PC-3 (cell line): ENCODE measurements around the gene MYO16. TPM values are rescaled to one million over a fixed set of nuclear protein-coding genes. Genes with fewer than 3 reads are reported as not detected.
A peak's percentile ranks its signal among the peaks of the same experiment; 100 is the strongest.

Source experiments
- ATAC-seq: fragments of 200-7000 bp; cut with Tn5 transposase; 2 replicates; pipeline ENCODE4 v1.9.1; 2020; ENCODE audit warnings: mild to moderate bottlenecking, moderate library complexity
- BruUV-seq: library from RNA; stranded (reverse); fragments of 400-500 nt; replicated peaks from 2 replicates; lab custom pipeline; 2021; lab: Mats Ljungman, UMichigan
- CTCF ChIA-PET: fragments of 300-600 bp; sonication (Branson Sonifier 250); formaldehyde crosslinking; loops from one replicate; lab custom pipeline; 2022; ENCODE audit warnings: antibody characterized with exemption; lab: Charles Lee
- POLR2A ChIA-PET: fragments of 300-600 bp; sonication (Branson Sonifier 250); formaldehyde crosslinking; loops from one replicate; lab custom pipeline; 2022; ENCODE audit warnings: antibody characterized with exemption; ENCODE audit not compliant: unreplicated experiment; lab: Charles Lee
- DNase-seq: peaks from one replicate; pipeline ENCODE4 v3.0.0-alpha.2; 2015
- H2AFZ ChIP-seq: fragments of 300-600 bp; sonication (generic); 2 replicates; pipeline ENCODE4 v1.6.0; 2016; ENCODE audit warnings: antibody characterized with exemption, low read length
- H3F3A ChIP-seq: fragments of 300-600 bp; sonication (generic); one replicate; pipeline ENCODE4 v1.6.0; 2017; ENCODE audit warnings: antibody characterized with exemption, low read length, control low read depth, mild to moderate bottlenecking; ENCODE audit not compliant: unreplicated experiment
- H3K27ac ChIP-seq: fragments of 300-600 bp; sonication (generic); 2 replicates; pipeline ENCODE4 v1.5.1; 2016; ENCODE audit warnings: mild to moderate bottlenecking, low read length
- H3K27me3 ChIP-seq: fragments of 300-600 bp; sonication (generic); 2 replicates; pipeline ENCODE4 v1.6.1; 2016; ENCODE audit warnings: low read length, mixed read lengths
- H3K36me3 ChIP-seq: fragments of 300-600 bp; sonication (generic); 2 replicates; pipeline ENCODE4 v1.6.1; 2016; ENCODE audit warnings: low read depth, mixed run types, low read length, mixed read lengths
- H3K4me1 ChIP-seq: fragments of 300-600 bp; sonication (generic); 2 replicates; pipeline ENCODE4 v1.5.1; 2016; ENCODE audit warnings: low read length; ENCODE audit not compliant: insufficient read depth
- H3K4me2 ChIP-seq: fragments of 300-600 bp; sonication (generic); 2 replicates; pipeline ENCODE4 v1.6.0; 2016; ENCODE audit warnings: low read length
- H3K4me3 ChIP-seq: fragments of 300-600 bp; sonication (generic); 2 replicates; pipeline ENCODE4 v1.5.1; 2016; ENCODE audit warnings: mild to moderate bottlenecking, low read length, mixed read lengths
- H3K79me2 ChIP-seq: fragments of 300-600 bp; sonication (generic); 2 replicates; pipeline ENCODE4 v1.6.1; 2017; ENCODE audit warnings: low read length, mixed read lengths
- H3K9ac ChIP-seq: fragments of 300-600 bp; sonication (generic); 2 replicates; pipeline ENCODE4 v1.6.0; 2016; ENCODE audit warnings: mild to moderate bottlenecking, low read length
- H3K9me2 ChIP-seq: fragments of 300-600 bp; sonication (generic); replicated peaks from 2 replicates; pipeline ENCODE4 v1.6.1; 2016; ENCODE audit warnings: mixed run types, low read length, mixed read lengths
- H3K9me3 ChIP-seq: fragments of 300-600 bp; sonication (generic); 2 replicates; pipeline ENCODE4 v1.6.1; 2016; ENCODE audit warnings: low read length, mixed read lengths
- H4K20me1 ChIP-seq: fragments of 300-600 bp; sonication (generic); 2 replicates; pipeline ENCODE4 v1.6.1; 2016; ENCODE audit warnings: low read length, mixed read lengths
- EZH2 ChIP-seq: fragments of 300-600 bp; sonication (generic); IDR thresholded peaks from one replicate; pipeline ENCODE4 v1.6.1; 2017; ENCODE audit warnings: antibody characterized with exemption, mild to moderate bottlenecking, low read length; ENCODE audit not compliant: unreplicated experiment
- EZH2phosphoT487 ChIP-seq: fragments of 300-600 bp; sonication (generic); IDR thresholded peaks from 2 replicates; pipeline ENCODE4 v1.6.1; 2018; ENCODE audit warnings: mild to moderate bottlenecking, antibody characterized with exemption, low read length, borderline replicate concordance
- intact Hi-C: fragments of 100-400 bp; cut with micrococcal nuclease; formaldehyde crosslinking; loops from 2 replicates; pipeline ENCODE4 v1.9.0; 2023
- total RNA-seq: library from RNA; depleted of rRNA; stranded (reverse); fragments of >200 nt; gene quantifications from 2 replicates; pipeline ENCODE4 v1.2.3, GENCODE V29; 2014
- TF ChIP-seq, protein P1 (sequence below): fragments of 300-600 bp; sonication (generic); conservative IDR thresholded peaks from 2 replicates; pipeline ENCODE4 v1.5.1; 2017; ENCODE audit warnings: antibody characterized with exemption, low read depth, mild to moderate bottlenecking, low read length

Gene MYO16
- total RNA-seq, 1 experiment from 2014 or later = not detected

DNA sequence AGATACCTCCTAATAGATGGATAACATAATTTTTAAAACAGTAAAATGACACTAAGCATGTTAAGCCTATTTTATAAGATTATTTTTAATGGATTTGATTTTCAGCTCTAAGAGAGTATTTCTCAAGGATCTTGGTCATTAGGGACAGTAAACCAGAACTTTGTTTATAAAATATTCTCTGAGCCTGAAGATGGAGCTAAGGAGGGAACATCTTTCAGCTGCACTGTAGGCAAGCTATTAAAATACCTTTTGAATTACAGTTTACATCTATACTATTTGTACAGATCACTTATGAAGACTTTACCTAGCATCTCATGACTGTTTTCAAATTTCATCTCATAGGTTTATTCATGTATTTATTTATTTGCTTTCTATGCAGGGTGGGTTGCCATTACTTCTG lies 345.3 kb downstream of the MYO16 start:
- H4K20me1 ChIP-seq = no peaks in the 10 kb centered on the region
- BruUV-seq = no TSS peak
- H3K27me3 ChIP-seq = peaks cover 22% of the 10 kb centered on the region
- H3K27ac ChIP-seq = no peak overlapping the region
- no peak overlapping the region for H2AFZ ChIP-seq
- CTCF ChIA-PET = no interaction called here
- H3F3A ChIP-seq = no peaks in the 10 kb centered on the region
- POLR2A ChIA-PET = no interaction called here
- H3K36me3 ChIP-seq = no peaks in the 10 kb centered on the region
- ATAC-seq (peak; percentile 60; the same call in 1 of the 2 replicates), DNase-seq (peak; percentile 12)
- H3K4me2 ChIP-seq = no peak overlapping the region
- H3K79me2 ChIP-seq = no peaks in the 10 kb centered on the region
- no peak overlapping the region for H3K9ac ChIP-seq
- intact Hi-C loops = no loop called here
- TF ChIP-seq EZH2phosphoT487 = no peak
- TF ChIP-seq, protein P1, sequence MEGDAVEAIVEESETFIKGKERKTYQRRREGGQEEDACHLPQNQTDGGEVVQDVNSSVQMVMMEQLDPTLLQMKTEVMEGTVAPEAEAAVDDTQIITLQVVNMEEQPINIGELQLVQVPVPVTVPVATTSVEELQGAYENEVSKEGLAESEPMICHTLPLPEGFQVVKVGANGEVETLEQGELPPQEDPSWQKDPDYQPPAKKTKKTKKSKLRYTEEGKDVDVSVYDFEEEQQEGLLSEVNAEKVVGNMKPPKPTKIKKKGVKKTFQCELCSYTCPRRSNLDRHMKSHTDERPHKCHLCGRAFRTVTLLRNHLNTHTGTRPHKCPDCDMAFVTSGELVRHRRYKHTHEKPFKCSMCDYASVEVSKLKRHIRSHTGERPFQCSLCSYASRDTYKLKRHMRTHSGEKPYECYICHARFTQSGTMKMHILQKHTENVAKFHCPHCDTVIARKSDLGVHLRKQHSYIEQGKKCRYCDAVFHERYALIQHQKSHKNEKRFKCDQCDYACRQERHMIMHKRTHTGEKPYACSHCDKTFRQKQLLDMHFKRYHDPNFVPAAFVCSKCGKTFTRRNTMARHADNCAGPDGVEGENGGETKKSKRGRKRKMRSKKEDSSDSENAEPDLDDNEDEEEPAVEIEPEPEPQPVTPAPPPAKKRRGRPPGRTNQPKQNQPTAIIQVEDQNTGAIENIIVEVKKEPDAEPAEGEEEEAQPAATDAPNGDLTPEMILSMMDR = peak; percentile 16; the same call in 1 of the 2 replicates
- no peak for TF ChIP-seq EZH2
- H3K9me3 ChIP-seq = no peaks in the 10 kb centered on the region
- H3K4me3 ChIP-seq = no peak overlapping the region
- H3K9me2 ChIP-seq = no peaks in the 10 kb centered on the region
- H3K4me1 ChIP-seq = no peaks in the 10 kb centered on the region

DNA sequence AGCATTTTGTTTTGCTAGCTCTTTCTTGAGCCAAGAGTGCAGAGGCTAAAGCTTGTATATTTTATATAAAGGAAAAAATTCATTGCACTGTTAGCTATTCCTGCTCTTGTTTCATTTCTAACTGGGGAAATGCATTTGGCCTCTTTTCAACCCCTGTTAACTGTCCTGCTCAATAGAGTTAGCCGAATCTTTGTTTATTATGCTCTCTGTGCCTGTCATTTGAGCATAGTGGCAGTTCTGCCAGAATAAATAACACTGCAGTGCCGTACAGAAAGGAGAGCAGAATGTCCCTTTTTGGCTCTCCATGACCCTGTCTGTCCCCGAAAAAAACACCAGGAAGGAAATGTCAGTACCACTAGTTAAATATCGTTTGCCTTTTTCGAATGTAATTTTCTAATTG lies 350.8 kb downstream of the MYO16 start:
- intact Hi-C loops = no loop called here
- peaks cover 11% of the 10 kb centered on the region; the same call in 1 of the 2 replicates for H3K4me1 ChIP-seq
- ChIA-PET POLR2A (no interaction called here), CTCF (no interaction called here)
- H4K20me1 ChIP-seq = no peaks in the 10 kb centered on the region
- H3K27ac ChIP-seq = no peak overlapping the region
- H3K4me3 ChIP-seq = no peak overlapping the region
- H3K9ac ChIP-seq = no peak overlapping the region
- H3K36me3 ChIP-seq = no peaks in the 10 kb centered on the region
- ATAC-seq (0 out of 2 replicates have a peak, but pooled peaks have one; percentile 22), DNase-seq (no peak)
- TF ChIP-seq, protein P1 = no peak
- TF ChIP-seq EZH2 = no peak
- no peak for TF ChIP-seq EZH2phosphoT487
- H3K27me3 ChIP-seq = peaks cover 26% of the 10 kb centered on the region
- no peaks in the 10 kb centered on the region for H3K79me2 ChIP-seq
- no peaks in the 10 kb centered on the region for H3K9me3 ChIP-seq
- no peaks in the 10 kb centered on the region for H3F3A ChIP-seq
- H2AFZ ChIP-seq = no peak overlapping the region
- H3K4me2 ChIP-seq = peak overlapping the region; percentile 25; the same call in 1 of the 2 replicates
- BruUV-seq = no TSS peak
- no peaks in the 10 kb centered on the region for H3K9me2 ChIP-seq

DNA sequence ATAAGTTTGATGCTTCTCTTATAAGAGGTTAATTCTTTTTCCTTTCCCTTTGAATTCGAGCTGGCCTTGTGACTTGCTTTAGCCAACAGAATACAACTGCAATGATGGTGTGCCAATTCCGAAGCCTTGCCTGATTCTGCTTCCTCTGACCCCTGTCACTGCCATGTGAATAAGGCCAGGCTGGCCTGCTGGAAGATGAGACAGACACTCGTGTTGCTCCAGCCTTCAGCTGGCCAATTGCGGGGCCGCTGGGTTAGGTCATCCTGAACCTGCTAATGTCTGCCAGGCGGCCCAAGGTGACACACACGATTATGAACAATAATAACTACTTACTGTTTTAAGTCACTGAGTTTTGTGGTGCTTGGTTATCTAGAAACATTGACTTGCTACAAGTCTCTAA lies 352.0 kb downstream of the MYO16 start:
- DNase-seq = no peak
- H3F3A ChIP-seq = no peaks in the 10 kb centered on the region
- H3K4me2 ChIP-seq = no peak overlapping the region

More for the DNA sequence above, 352.0 kb downstream of the MYO16 start:
- no TSS peak for BruUV-seq
- POLR2A ChIA-PET = no interaction called here
- Histone ChIP-seq H3K27ac (no peak overlapping the region), H3K27me3 (peaks cover 16% of the 10 kb centered on the region; the same call in 1 of the 2 replicates), H3K36me3 (no peaks in the 10 kb centered on the region), H3K79me2 (no peaks in the 10 kb centered on the region), H2AFZ (no peak overlapping the region), H4K20me1 (no peaks in the 10 kb centered on the region), H3K4me1 (peaks cover 12% of the 10 kb centered on the region; the same call in 1 of the 2 replicates), H3K9me3 (no peaks in the 10 kb centered on the region), H3K9ac (no peak overlapping the region), H3K4me3 (no peak overlapping the region), H3K9me2 (no peaks in the 10 kb centered on the region)
- CTCF ChIA-PET = no interaction called here
- no peak for ATAC-seq
- TF ChIP-seq EZH2 (no peak), EZH2phosphoT487 (no peak)
- TF ChIP-seq, protein P1 = no peak
- intact Hi-C loops = no loop called here
